Glomerular endothelial cell (primary cell): ENCODE measurements around the gene PLXNA4. TPM values are rescaled to one million over a fixed set of nuclear protein-coding genes. Genes with fewer than 3 reads are reported as not detected.

ENCODE experiments used
- DNase-seq: peaks from one replicate; pipeline ENCODE4 v3.0.0-alpha.2; 2011; ENCODE audit warnings: low read depth, low spot score; ENCODE audit errors: extremely low read depth
- total RNA-seq: library from RNA; depleted of rRNA; stranded (reverse); fragments of >200 nt; gene quantifications from 2 replicates; pipeline ENCODE4 v1.2.3, GENCODE V29; 2015

Gene PLXNA4
- total RNA-seq, 1 donor from 2014 or later = 1.2 TPM

DNA sequence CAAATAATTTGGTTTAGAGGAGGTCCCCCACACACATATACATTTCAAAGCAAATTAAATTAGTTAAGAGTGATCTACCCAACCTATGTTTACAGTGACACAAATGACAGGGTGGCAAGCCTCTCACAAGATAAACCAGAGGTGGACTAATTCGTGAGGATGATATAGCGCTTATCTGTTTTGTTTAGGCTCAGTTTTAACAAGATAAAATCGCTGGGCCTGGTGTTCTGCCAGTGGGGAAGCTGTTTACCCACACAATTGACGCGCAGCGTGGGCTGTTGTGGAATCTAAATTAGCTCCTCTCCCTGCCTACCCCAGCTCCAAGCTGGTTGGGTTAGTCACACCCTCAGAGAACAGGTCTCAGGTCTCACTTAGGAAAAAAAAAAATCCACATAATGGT, 16.7 kb upstream of the PLXNA4 start:
- DNase-seq = no peak

DNA sequence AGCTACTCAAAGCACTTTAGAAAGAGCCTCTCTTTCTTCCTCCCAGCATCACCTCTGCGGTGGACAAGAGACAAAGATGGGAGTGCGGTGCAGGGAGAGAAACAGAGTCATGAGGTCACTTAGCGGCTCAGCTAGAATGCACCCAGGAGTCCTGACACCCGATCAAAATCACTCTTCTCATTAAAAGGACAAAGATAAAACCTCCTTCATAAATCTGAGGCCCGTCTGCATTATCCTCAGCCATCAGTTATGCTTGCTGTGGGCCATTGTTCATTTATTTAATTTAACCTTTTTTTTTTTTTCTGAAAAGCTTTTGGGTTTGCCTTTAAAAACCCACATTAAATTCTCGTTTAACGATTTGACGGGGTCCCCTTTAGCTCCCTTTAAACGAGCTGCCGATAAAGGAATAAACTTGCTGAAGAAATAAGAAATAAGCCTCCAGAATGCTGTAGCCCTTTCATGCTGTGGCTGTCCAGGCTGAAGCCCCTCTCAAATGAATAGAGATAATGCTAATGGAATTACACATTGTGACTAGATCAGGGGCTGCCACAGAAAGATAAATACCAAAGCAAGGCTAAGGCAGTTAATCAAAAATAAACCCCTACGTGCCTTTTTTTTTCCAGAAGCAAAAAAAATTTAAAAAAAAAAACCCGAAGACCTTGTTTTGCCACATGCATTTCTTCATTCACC, 16.1 kb upstream of the PLXNA4 start:
- no peak for DNase-seq

DNA sequence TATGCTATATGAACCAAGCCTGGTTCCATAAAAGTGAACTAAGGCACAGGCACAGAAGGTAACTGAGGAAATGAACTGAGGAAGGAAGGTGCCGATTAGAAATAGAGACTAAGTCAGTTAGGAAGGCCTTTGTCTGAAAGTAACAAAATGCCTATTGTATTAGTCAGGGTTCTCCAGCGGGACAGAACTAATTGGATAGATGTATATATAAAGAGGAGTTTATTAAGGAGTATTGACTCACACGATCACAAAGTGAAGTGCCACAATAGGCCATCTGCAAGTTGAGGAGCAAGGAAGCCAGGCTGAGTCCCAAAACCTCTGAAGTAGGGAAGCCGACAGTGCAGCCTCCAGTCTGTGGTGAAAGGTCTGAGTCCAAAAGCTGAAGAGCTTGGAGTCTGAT, 13.9 kb upstream of the PLXNA4 start:
- no peak for DNase-seq

DNA sequence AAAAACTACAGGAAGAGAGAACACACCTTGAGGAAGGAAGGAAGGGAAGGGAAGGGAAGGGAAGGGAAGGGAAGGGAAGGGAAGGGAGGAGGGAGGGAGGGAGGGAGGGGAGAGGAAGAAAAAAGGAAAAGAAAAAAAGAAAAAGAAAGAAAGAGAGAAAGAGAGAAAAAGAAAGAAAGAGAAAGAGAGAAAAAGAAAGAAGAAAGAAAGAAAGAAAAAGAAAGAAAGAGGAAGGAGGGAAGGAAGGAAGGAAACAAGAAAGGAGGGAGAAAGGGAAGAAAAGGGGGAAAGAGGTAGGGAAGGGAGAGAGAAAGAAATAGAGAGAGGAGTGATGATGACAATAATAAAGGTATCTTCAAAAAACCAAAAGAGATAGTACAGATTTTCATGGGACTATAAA, 12.3 kb upstream of the PLXNA4 start:
- DNase-seq = no peak

DNA sequence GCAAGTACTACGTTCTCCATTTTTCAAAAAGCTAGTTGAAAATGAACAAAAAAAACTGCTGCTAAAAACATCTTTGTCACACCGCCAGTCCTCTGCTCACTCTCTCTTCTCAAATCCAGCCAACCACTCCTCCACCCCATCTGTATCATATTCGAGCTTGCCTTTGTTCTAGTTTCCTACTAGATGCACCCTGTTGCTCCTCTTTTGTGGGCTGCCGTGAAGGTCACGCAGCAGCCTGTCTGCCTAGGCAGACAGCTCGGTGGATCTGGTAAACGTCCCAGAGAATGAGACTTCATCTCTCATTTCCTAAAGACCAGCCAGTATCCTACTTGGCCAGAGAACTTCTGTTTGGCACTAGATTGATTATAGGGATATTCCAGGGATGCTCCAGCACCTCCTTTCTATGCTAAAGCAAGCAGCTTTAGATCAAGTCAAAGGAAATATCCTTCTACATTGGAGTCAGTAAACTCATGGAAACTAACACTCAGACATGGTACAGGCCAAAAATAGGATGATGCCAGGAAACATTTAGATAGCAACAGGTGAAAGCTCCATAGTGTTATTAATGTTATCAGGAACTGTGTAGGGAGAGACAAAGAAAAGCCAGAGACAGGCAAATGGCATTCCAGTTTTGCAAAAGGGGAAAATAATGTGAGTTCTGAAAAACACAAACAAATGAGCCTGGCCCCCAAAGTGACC, 8.7 kb upstream of the PLXNA4 start:
- no peak for DNase-seq

DNA sequence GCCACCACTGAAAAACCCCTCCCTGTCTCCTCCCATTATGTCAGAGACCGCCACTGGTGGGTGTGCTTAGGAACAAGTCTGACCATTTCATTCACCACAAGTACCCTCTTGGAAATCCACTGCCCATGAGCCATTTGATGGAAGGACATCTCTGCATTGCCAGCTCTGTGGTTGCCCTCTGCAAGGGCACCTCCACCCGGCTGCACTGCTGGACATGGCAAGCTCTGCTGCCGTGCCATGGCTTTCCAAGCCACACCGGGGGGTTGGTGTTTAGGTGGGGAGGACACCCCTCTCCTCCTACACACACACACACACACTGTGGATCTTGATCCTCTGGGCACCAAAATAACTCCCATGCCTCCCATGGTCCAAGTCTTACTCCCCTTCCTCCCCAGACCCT, 5.2 kb upstream of the PLXNA4 start:
- DNase-seq = no peak

DNA sequence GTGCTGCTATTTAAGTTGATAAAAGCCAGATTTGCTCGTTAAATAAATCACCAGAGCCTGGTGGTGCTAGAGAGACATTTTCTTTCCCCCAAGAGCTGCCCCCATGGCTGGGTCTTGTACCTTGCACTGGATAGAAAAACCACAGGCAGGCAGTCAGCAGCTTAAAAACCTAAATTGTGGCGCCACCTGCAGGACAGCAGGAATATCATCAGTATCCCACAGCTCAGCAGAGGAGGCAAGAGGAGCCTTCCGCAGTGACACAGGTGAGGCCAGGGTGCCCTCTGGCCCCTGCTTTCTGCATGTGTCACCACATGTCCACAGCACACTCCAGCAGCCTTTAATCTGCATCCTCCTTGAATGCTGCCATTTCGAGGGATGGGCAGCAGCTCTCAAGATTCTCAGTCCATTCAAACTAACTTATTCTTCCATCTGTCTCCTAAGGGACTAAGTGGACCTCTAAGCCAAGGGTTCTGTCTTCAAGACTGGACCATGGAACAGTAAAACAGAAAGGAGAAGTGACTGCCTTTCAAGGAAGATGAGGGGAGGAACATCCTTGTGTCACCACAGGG, 4.5 kb upstream of the PLXNA4 start:
- peak; percentile 63 for DNase-seq

DNA sequence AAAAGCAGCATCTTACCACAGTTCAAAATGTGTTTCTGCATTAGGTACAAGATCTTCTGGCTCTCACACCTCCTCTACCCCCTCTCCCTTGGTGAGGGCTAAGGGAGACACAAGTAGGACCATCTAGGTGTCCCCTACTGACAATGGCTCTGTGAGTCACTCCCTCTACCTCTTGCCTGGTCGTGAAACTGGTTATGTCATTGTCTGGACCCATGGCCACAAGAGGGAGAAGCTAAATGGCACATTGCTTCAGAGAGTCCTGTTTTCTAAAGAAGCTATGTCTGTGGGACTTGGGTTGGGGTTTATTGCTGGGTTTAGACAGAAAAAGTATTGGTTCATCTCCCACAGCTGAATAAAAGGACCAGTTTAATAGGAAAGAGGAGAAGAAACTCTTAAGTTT, 4.0 kb upstream of the PLXNA4 start:
- no peak for DNase-seq

DNA sequence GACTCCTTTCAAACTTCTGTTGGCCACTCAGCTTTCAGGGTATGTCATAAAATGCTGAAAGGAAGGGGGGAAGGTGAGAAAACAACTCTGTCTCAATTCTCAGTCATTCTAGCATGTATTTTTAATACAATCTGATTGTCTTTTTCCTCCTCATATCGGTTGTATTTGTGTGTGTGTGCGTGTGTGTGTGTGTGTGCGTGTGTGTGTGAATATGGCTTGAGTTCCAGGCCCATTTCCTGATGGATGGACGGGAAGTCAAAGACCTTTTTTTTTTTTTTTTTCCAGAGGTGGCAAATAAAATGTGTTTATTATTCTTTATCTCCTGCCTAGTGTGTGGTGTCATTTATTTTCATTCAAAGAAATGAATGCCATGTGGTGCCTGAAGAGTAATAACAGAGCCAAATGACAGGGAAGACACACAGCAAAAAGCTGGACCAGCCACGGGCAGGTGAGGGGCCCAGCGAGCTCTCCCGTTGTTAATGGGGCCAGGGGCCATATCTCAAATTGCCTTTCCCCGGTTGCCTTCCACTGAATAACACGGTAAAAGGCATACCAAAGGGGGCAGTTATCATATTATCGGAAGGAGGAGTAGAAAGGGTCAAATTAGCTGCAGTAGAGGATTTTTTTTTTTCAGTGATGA, 3.1 kb upstream of the PLXNA4 start:
- DNase-seq = no peak

DNA sequence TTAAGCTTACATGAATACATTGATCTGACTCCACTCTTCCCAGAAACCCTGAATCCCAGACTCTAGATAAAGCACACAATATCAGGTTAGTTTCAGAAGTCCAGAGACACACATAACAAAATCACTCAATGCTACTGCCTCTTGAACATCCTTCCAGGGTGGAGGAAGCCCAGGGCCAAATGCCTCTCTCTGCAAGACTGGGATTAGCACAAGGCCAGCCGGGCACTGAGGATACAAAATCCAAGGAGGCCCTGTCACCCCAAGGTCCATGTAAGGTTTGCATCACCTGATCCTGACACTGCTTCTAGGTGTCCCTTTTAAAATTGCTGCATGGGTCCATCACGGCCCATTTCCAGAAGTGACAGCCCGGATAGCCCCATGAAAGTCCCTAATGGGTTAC, 2.6 kb upstream of the PLXNA4 start:
- no peak for DNase-seq

DNA sequence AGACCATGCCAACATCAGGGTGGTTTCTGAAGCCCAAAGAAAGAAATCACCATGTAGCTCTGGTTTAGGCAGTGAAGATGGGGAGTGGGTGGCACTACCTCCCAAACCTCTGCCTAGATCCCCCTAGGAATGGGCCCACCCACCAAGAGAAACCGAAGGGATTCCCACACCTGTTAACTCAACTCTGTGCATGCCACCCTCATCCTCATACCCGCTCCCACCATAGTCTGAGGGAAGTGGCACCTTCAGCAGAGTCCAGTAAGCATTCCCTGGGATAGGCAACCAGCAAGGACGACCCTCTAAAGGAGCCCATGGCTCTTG, 1.7 kb upstream of the PLXNA4 start:
- DNase-seq = no peak

DNA sequence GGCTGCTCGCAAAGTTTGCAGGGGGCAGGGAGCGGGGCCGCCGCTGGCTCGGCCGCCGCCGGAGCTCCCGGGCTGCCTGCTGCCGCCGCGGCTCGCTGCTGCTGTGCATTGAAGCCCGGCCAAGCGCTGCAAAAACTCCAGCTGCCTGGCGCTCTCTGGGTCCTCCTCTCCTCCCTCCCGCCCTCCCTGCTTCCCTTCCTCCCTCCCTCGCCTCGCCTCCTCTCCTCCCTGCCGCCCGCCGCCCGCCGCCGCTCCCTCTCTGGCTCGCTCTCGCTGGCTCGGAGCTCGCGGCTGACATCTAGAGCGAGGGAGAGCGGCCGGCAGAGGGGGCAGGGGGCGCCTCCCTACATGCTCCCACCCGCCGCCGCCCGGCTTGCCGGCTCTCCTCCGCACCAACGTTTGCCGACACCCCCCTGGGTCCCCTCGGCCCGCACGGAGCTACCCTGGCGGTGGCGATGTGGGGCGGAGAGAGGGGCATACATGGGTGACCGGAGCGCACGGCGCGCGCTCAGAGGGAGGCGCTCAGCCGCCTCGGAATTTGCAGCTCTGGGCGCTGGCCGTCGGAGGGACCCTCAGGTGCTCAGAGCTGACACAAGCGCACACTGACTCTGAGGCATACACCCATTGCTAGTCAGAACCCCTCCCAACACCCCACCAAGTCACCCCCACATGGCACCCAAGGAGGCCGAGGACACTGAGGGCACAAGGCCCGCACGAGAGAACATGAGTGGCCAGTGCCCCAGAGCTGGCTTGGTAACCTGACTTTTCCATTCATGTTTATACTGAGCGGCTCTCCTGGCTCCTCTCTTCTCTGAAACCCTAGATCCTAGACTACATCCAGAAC, 1.2 kb upstream of the PLXNA4 start:
- DNase-seq = no peak

DNA sequence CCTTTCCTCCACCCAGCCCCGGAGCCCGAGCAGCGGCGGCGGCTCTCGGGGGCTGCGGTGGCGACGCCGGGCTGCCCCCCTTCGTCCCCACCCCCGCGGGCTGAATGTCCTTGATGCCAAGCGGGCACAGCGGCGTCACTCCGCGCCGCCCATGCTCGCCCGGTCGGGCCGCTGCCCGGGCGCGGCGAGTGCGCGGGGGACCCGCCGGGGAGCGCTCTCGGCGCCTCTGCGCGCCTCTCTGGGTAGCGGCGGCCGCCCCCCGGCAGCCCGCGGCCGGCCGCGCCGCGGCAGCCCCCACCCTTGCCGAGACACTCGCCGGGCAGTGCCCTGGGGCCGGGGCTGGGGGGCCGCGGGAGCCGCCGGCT, 433 bp upstream of the PLXNA4 start:
- DNase-seq = no peak

DNA sequence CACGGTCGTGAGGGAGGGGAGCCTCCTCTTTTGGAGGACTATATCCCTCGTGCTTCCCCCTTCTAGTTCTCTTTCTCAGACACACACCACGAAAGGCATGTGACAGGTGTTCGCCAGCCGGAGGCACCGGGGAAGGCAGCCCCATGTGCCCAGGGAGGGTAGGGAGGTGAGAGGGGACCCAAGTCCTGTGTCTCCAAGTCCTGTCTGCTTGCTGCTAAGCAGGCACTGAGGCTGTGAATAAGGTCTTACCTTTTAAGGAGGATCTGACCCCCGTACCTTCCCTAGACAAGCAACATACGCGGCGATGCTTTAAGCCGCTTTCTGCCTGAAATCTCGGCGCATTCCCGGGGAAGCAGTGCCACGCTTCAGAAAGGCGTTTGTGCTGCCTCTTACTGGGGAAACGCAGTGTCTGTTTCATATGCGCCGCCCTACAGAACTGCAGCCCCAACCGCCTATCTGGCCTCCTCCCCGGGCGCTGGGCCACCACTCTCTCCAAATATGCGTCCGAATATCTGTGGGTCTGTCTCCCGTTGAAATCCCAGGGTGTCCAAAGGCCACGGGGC, 770 bp downstream of the PLXNA4 start:
- no peak for DNase-seq

DNA sequence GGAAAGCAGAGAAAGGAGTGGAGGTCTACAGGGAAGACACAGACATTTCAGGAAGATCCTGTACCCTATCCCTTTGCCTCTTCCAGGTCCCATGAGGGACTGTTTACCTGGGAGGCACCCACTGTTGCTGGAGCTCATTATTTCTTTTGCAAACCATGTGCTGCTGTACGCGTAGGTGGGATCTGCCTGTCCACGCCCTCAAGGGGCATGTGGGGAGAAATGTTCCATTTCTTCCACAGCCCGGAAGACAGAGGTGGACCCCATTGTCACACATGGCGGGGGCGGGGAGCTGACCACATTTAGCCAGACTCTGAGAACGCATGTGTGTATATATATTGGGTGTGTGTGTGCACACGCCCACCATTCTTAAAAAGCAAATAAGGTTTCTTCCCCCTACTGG, 2.0 kb downstream of the PLXNA4 start:
- no peak for DNase-seq

DNA sequence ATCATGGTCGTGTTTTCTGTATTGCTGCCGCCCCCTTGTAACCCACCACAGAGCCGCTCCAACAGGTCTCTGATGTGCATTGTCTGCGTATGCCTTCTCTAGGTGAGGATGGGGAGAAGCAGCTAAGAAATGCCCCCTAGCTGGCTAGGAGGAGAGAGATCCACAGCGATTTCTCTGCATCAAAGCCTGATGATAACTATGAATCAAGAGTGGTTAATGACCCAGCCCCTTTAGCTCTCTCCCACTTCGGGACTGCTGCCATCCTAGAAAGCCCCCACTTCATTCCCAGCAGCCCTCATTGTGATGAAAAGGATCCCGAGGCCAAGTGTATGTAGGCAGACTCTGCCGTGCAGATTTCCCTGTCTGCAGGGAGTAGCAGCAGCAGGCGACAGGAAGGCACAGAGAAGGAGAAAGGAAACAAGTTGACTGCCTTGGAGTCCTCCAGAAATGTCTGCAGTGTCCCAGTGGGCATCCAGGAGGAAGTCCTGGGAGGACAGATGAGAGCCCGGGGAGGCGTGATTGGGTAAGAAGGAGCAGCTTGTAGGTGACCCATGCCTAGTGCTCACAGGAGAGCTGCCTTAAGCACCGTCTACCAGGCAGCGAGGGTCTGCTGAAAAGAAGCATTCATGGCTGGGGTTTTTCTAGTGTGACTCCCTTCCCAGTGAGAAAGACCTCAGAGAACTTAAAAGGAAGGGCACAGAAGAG, 2.9 kb downstream of the PLXNA4 start:
- no peak for DNase-seq

DNA sequence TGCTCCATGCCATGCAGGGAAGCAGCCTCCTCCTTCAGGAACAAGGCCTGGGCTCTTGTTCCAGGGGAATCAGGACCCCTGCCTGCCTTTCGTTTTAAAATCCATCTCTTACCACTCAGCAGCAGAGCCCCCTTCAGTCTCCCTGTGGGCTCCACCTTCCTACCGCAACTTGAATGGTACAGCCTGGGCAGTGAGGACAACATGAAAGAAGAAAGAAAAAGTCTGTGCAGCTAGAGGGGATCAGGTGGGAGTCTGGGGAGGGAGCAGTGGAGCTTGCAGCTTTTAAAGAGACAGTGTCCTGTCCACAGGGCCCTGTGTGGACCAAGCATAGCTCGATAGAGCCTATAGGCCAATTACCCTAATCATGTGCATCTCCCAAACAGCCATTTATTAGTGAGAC, 3.7 kb downstream of the PLXNA4 start:
- DNase-seq = no peak

DNA sequence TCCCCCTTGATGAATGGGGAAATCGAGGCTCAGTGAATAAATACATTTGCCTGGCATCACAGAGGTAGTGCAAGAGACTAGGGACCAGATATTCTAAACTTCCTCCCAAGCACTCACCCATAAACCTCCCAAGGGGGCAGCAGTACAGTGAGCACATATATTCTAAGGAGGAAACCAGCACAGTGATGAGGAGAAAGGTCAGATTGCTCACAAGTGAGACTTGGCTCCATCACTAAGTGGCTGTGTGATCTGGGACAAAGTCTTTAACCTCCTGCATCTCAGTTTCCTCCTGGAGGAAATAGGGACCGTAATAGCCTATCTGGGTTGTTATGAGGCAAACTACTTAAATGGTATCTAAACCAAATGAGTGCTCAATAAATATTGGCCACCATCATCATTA, 4.3 kb downstream of the PLXNA4 start:
- no peak for DNase-seq

DNA sequence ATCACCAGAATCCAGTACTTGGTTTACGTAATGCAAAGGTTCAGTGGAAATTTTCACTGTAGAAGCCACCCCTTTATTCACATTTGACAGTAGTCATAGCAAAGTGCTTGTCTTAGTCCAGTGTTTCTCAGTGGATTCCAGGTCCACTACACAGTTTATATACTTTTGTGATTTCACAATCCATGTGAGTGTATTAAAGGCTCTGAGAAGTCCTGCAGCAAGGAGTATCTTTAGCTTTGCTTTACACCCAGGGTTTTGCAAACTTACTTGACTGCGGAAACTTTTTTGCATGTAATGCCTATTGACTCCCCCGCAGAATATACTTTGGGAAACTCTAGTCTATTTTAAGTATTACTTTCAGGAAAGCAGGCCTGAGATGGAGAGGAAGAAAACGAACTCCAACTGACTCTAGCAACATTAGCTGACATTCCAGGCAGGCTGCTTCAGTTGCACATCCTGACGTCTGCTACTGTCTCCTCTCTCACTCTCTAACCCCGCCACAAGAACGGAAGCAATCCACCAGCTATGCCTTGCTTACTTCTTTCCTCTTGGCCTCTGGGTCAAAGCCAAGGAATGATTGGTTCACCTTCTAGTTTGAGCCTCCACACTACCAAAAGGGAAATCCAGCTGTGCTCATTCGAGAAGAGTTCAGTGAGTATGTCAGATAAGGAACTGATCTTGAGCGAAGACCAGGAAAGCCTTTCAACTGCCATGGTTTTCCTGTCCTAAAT, 6.2 kb downstream of the PLXNA4 start:
- DNase-seq = no peak

DNA sequence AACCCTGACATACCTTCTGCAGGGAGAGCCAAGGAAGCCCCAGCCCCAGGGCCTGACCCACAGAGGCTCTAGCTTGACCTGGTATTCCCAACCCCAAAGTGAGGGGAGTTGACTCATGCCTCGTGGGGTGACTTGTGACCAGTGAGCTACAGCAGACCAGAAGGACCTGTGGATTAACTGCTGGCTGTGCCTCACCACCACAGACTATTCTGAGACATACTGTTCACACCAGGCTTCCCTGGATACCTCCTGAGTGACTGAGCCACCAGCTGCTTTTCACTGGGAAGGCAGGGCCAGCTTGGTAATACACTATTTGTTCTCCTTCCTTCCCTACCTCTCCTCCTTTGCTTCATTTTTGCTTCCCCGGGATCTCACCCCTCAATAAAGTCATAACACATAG, 7.3 kb downstream of the PLXNA4 start:
- no peak for DNase-seq
